MM.1S (cell line): ENCODE results near the gene RHBDL1.

ENCODE experiments used
- CTCF ChIP-seq: fragments of 300-600 bp; sonication (generic); IDR thresholded peaks from 2 replicates; pipeline ENCODE4 v1.5.1; 2016; ENCODE audit warnings: antibody characterized with exemption, low read length, mixed read lengths
- EZH2phosphoT487 ChIP-seq: fragments of 300-600 bp; sonication (generic); IDR thresholded peaks from 2 replicates; pipeline ENCODE4 v1.6.1; 2018; ENCODE audit warnings: antibody characterized with exemption, low read length

DNA sequence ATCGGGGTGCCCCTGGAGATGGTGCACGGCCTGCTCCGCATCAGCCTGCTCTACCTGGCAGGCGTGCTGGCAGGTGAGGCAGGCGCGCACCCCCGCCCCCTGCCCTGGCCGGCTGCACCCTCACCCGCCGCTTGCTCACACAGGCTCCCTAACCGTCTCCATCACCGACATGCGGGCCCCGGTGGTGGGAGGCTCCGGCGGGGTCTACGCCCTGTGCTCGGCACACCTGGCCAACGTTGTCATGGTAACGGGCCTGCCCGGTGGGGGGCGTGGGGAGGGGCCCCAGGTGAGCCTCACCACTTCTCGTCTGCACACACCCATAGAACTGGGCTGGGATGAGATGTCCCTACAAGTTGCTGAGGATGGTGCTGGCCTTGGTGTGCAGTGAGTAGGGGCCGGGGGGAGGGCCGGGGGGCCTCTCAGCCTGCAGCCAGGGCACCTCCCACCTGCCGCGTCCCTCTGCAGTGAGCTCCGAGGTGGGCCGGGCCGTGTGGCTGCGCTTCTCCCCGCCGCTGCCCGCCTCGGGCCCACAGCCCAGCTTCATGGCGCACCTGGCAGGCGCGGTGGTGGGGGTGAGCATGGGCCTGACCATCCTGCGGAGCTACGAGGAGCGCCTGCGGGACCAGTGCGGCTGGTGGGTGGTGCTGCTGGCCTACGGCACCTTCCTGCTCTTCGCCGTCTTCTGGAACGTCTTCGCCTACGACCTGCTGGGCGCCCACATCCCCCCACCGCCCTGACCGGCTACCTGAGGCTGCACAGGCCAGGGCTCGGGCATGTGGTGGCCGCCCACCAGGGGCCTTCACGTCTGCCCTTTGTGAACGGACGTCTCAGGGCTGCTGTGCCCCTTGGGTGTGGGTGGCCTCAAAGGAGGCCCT, 2.1 kb downstream of the RHBDL1 start:
- TF ChIP-seq CTCF (no peak), EZH2phosphoT487 (no peak)
